BJ (cell line): ENCODE measurements around the gene WDR20. TPM values are rescaled to one million over a fixed set of nuclear protein-coding genes. Genes with fewer than 3 reads are reported as not detected.

Source experiments
- CTCF ChIA-PET: fragments of 350-600 bp; formaldehyde crosslinking; extraction: SDS; loops from one replicate; lab custom pipeline; 2021; ENCODE audit warnings: antibody characterized with exemption, inconsistent platforms; lab: Yijun Ruan, JAX
- POLR2A ChIA-PET: fragments of 300-600 bp; sonication (Branson Sonifier 250); formaldehyde crosslinking; extraction: SDS; loops from one replicate; lab custom pipeline; 2021; ENCODE audit warnings: antibody characterized with exemption; lab: Charles Lee
- DNase-seq: peaks from one replicate; pipeline ENCODE4 v3.0.0-alpha.2; 2011; ENCODE audit warnings: low read depth
- H3K27me3 ChIP-seq: 2 replicates; pipeline ENCODE4 v1.6.0; 2011; ENCODE audit warnings: low read length; ENCODE audit not compliant: control insufficient read depth, insufficient read depth
- H3K36me3 ChIP-seq: 2 replicates; pipeline ENCODE4 v1.5.1; 2011; ENCODE audit warnings: low read length; ENCODE audit not compliant: control insufficient read depth, insufficient read depth
- H3K4me3 ChIP-seq: 2 replicates; pipeline ENCODE4 v1.5.1; 2011; ENCODE audit warnings: low read depth, mild to moderate bottlenecking, control low read depth, low read length
- polyA plus RNA-seq: library from polyadenylated mRNA; depleted of rRNA; stranded (reverse); fragments of >200 nt; gene quantifications from 2 replicates; pipeline ENCODE4 v1.2.3, GENCODE V29; 2011; rRNA removed
- TF ChIP-seq, protein P1 (sequence below): IDR thresholded peaks from 2 replicates; pipeline ENCODE4 v1.5.1; 2011; ENCODE audit warnings: low read depth, mild to moderate bottlenecking, control low read depth, inconsistent platforms, low read length, moderate library complexity; ENCODE audit not compliant: insufficient read depth

The WDR20 gene
- polyA plus RNA-seq, 1 experiment: 18.3 TPM

DNA sequence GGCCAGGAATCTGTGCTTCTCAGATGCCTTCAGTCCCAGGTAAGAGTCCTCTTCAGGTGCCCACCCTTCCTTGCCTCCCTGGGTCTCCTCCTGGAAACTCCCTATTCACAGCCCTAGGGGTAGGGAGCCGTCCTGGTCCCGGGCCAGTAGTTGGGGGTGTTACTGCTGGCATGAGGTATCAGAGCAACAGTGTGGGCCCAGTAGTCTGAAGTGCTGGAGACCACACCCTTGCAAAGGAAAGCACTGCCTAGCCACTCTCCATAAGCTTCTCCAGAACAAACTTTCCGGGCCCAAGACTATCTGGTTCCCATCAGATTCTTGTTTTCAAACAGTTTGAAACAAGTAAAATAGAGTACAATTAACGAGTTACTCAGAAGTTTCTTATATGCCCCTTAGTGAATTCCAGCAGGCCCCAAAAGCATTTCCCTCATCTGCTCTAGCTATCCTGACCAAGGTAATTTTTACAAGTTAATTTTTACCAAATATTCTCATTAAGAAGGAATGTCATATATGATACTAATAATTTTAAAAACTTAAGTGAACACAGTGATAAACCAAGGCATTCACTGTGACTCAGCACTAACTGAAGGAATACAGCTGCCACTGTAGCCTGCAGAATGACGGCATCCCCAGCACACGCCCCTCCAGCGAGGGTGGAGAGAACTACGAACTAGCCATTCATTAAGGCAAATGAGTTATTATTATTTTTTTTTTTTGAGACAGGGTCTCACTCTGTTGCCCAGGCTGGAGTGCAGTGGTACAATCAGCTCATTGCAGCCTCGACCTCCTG lies 115.9 kb downstream of the WDR20 start:
- Histone ChIP-seq H3K36me3 (no peaks in the 10 kb centered on the region), H3K27me3 (no peaks in the 10 kb centered on the region), H3K4me3 (no peak overlapping the region)
- DNase-seq: no peak
- TF ChIP-seq, protein P1, sequence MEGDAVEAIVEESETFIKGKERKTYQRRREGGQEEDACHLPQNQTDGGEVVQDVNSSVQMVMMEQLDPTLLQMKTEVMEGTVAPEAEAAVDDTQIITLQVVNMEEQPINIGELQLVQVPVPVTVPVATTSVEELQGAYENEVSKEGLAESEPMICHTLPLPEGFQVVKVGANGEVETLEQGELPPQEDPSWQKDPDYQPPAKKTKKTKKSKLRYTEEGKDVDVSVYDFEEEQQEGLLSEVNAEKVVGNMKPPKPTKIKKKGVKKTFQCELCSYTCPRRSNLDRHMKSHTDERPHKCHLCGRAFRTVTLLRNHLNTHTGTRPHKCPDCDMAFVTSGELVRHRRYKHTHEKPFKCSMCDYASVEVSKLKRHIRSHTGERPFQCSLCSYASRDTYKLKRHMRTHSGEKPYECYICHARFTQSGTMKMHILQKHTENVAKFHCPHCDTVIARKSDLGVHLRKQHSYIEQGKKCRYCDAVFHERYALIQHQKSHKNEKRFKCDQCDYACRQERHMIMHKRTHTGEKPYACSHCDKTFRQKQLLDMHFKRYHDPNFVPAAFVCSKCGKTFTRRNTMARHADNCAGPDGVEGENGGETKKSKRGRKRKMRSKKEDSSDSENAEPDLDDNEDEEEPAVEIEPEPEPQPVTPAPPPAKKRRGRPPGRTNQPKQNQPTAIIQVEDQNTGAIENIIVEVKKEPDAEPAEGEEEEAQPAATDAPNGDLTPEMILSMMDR: no peak
- CTCF ChIA-PET: interaction anchor here (0.6 to 2.0 kb wide), 3 partner anchors 19 to 61 kb away, joined by 3 to 10 read pairs (median 3); no protein-coding TSS in a partner anchor
- POLR2A ChIA-PET: no interaction called here

DNA sequence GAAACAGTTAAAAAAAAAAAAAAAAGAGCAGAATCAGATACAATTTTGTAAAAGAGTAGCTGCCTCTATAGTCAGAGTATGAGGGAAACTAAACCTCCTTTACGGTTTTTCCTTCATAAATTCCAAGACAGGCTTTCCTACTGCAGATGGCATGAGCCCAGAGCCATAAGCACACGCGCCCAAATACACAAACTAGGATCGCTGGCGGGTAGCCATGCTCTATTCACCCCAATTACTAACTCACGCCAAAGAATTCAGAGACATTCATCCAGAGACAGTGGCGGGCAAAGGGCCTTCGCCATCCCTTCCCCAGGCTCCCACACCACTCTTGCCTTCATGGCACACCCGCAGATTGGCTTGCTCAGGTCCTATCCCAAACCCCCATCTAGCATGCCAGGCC lies 117.0 kb downstream of the WDR20 start:
- ChIA-PET POLR2A (no interaction called here), CTCF (interaction anchor here (0.7 to 1.2 kb wide), 2 partner anchors 9 to 22 kb away, joined by 3 read pairs; no protein-coding TSS in a partner anchor)
- H3K27me3 ChIP-seq: no peaks in the 10 kb centered on the region
- no peak overlapping the region for H3K4me3 ChIP-seq
- TF ChIP-seq, protein P1: no peak
- no peaks in the 10 kb centered on the region for H3K36me3 ChIP-seq
- no peak for DNase-seq

DNA sequence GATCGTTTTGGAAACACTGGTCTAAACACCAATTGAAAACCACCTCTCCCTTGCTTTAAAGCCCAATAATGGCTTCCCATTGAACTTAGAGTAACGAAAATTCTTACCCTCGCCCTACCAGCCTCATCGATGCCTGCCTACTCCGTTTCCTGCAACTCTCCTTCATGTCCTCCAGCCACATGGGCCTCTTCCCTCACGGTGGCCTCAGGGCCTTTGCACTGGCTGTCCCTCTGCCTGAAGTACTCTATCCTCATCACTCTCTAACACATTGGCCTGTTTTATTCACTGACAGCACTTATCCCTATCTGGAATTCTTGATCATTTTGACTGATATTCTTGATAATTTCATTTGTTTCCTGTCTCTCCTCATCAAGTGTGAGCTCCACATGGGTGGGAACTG lies 118.4 kb downstream of the WDR20 start:
- TF ChIP-seq, protein P1: no peak
- POLR2A ChIA-PET: no interaction called here
- H3K36me3 ChIP-seq: no peaks in the 10 kb centered on the region
- CTCF ChIA-PET: no interaction called here
- no peak for DNase-seq
- H3K4me3 ChIP-seq: no peak overlapping the region
- no peaks in the 10 kb centered on the region for H3K27me3 ChIP-seq

Other genes starting within 250 kb of the WDR20 start
- 138 and 139 TPM in 2 replicates for gene DYNC1H1, start 175.3 kb upstream of the WDR20 start, polyA plus RNA-seq
- gene HSP90AA1, start 52.9 kb upstream of the WDR20 start, polyA plus RNA-seq: 222 and 440 TPM in 2 replicates
- 20.5 and 26.0 TPM in 2 replicates for gene MOK, start 165.3 kb downstream of the WDR20 start, polyA plus RNA-seq
- 8.3 and 9.0 TPM in 2 replicates for gene ZNF839, start 179.8 kb downstream of the WDR20 start, polyA plus RNA-seq
- 46.0 and 49.1 TPM in 2 replicates for gene CINP, start 223.0 kb downstream of the WDR20 start, polyA plus RNA-seq
- gene TECPR2, start 223.0 kb downstream of the WDR20 start, polyA plus RNA-seq: 10.1 and 11.7 TPM in 2 replicates